Stimulated activated naive CD4-positive, alpha-beta T cell treated with Interleukin-2 at 50 U/mL for 16 hours (primary cell): ENCODE results near the gene AIF1L.
"Not testable (repeated sequence)": the region's sequence is repeated elsewhere in the genome, so short reads cannot be mapped to it uniquely, and the experiment has no call there.

Experiments
- DNase-seq: peaks from one replicate; lab custom pipeline; 2025; lab: John Stamatoyannopoulos, UW

The AIF1L gene

GRCh38 chr9:131099102-131099606 lies 2.8 kb downstream of the AIF1L start:
- no peak for DNase-seq

GRCh38 chr9:131099845-131100244 lies 3.5 kb downstream of the AIF1L start:
- not testable (repeated sequence) for DNase-seq

- DNase-seq, result no peak
Observed at GRCh38 chr9:131100445-131100844, 4.1 kb downstream of the AIF1L start.

GRCh38 chr9:131101207-131101964 lies 5.1 kb downstream of the AIF1L start:
- DNase-seq, result no peak

GRCh38 chr9:131103024-131103423 lies 6.7 kb downstream of the AIF1L start:
- no peak for DNase-seq

- DNase-seq, result no peak
Observed at GRCh38 chr9:131103535-131103934, 7.2 kb downstream of the AIF1L start.

- no peak for DNase-seq
Observed at GRCh38 chr9:131104016-131104740, 7.8 kb downstream of the AIF1L start.

GRCh38 chr9:131105952-131106351 lies 9.6 kb downstream of the AIF1L start:
- no peak for DNase-seq

GRCh38 chr9:131107760-131108159 lies 11.4 kb downstream of the AIF1L start:
- DNase-seq, result no peak

GRCh38 chr9:131111186-131111853 lies 15.0 kb downstream of the AIF1L start:
- no peak for DNase-seq

- no peak for DNase-seq
Observed at GRCh38 chr9:131111854-131112311, 15.6 kb downstream of the AIF1L start.

GRCh38 chr9:131112374-131113154 lies 16.2 kb downstream of the AIF1L start:
- no peak for DNase-seq

GRCh38 chr9:131113655-131114054 lies 17.3 kb downstream of the AIF1L start:
- no peak for DNase-seq

- DNase-seq, result no peak
Observed at GRCh38 chr9:131114084-131114535, 17.8 kb downstream of the AIF1L start.

GRCh38 chr9:131115360-131115742 lies 19.0 kb downstream of the AIF1L start:
- DNase-seq, result not testable (repeated sequence)

GRCh38 chr9:131116281-131117120 lies 20.2 kb downstream of the AIF1L start:
- no peak for DNase-seq

- no peak for DNase-seq
Observed at GRCh38 chr9:131117121-131117761, 20.9 kb downstream of the AIF1L start.

GRCh38 chr9:131117762-131118145 lies 21.4 kb downstream of the AIF1L start:
- no peak for DNase-seq

- DNase-seq, result no peak
Observed at GRCh38 chr9:131119600-131119999, 23.3 kb downstream of the AIF1L start.

- DNase-seq, result no peak
Observed at GRCh38 chr9:131120620-131121228, 24.4 kb downstream of the AIF1L start.
